ENCODE data around the gene TRAF2.

- TF ChIP-seq CTCF (IDR thresholded peaks at IDR 0.05 in 8 of 11, conservative IDR thresholded peaks at IDR 0.05 in 3 of 11) (no peak), POLR2A (IDR thresholded peaks at IDR 0.05) (no peak)
Measured at GRCh38 chr9:136920069-136920468, 33.8 kb downstream of the TRAF2 start.

All from spleen (tissue), 7 donors.